MCF 10A (cell line): ENCODE results near the gene FANCC. TPM values are rescaled to one million over a fixed set of nuclear protein-coding genes. Genes with fewer than 3 reads are reported as not detected.

Experiments used
- BruUV-seq: library from RNA; stranded (reverse); fragments of 400-500 nt; replicated peaks from 2 replicates; lab custom pipeline; 2021; lab: Mats Ljungman, UMichigan
- CTCF ChIA-PET: fragments of 300-600 bp; sonication (Branson Sonifier 250); formaldehyde crosslinking; extraction: SDS; loops from one replicate; lab custom pipeline; 2021; ENCODE audit warnings: antibody characterized with exemption, inconsistent platforms; lab: Yijun Ruan, JAX
- POLR2A ChIA-PET: fragments of 300-600, 350-650 bp; sonication (Branson Sonifier 250); formaldehyde crosslinking; extraction: SDS; loops from one replicate; lab custom pipeline; 2020; ENCODE audit warnings: antibody characterized with exemption, inconsistent platforms; lab: Yijun Ruan, JAX
- DNase-seq: peaks from one replicate; pipeline ENCODE4 v3.0.0-alpha.2; 2018; ENCODE audit not compliant: unreplicated experiment
- H3K27ac Mint-ChIP-seq: one replicate; pipeline ENCODE4 v1.8.0; 2022; ENCODE audit warnings: mild to moderate bottlenecking, low read depth, mixed read lengths; ENCODE audit not compliant: unreplicated experiment
- H3K27me3 Mint-ChIP-seq: one replicate; pipeline ENCODE4 v1.8.0; 2022; ENCODE audit warnings: mixed read lengths; ENCODE audit not compliant: insufficient read depth, unreplicated experiment
- H3K36me3 Mint-ChIP-seq: one replicate; pipeline ENCODE4 v1.8.0; 2022; ENCODE audit warnings: mild to moderate bottlenecking, moderate library complexity, mixed read lengths; ENCODE audit not compliant: insufficient read depth, unreplicated experiment
- H3K4me1 Mint-ChIP-seq: one replicate; pipeline ENCODE4 v1.8.0; 2022; ENCODE audit warnings: mixed read lengths; ENCODE audit not compliant: insufficient read depth, unreplicated experiment
- H3K4me3 Mint-ChIP-seq: one replicate; pipeline ENCODE4 v1.8.0; 2022; ENCODE audit warnings: mild to moderate bottlenecking, moderate library complexity, mixed read lengths; ENCODE audit not compliant: unreplicated experiment
- H3K9me3 Mint-ChIP-seq: one replicate; pipeline ENCODE4 v1.8.0; 2022; ENCODE audit warnings: mixed read lengths; ENCODE audit not compliant: unreplicated experiment
- CTCF ChIP-seq: fragments of 200-600 bp; IDR thresholded peaks from one replicate; pipeline ENCODE4 v1.8.0; 2022; ENCODE audit warnings: antibody characterized with exemption, mild to moderate bottlenecking; ENCODE audit not compliant: unreplicated experiment
- intact Hi-C: fragments of 100-400 bp; cut with micrococcal nuclease; formaldehyde crosslinking; loops from 2 replicates; pipeline ENCODE4 v1.14.1; 2022
- total RNA-seq: library from RNA; stranded (reverse); gene quantifications from 2 replicates; pipeline ENCODE4 v1.2.3, GENCODE V29; 2022

Gene FANCC
- total RNA-seq, 1 experiment from 2014 or later = 12.1 TPM

- Mint-ChIP-seq H3K9me3 (no peaks in the 10 kb centered on the region), H3K36me3 (peaks cover 100% of the 10 kb centered on the region), H3K27ac (no peak overlapping the region), H3K4me1 (no peaks in the 10 kb centered on the region), H3K27me3 (no peaks in the 10 kb centered on the region), H3K4me3 (no peak overlapping the region)
- BruUV-seq = no TSS peak
- intact Hi-C loops = no loop called here
- POLR2A ChIA-PET = no interaction called here
- no peak for TF ChIP-seq CTCF
- DNase-seq = no peak
- CTCF ChIA-PET = interaction anchor here (1.0 kb wide), 1 partner anchor 49 kb away, joined by 3 read pairs; no protein-coding TSS in a partner anchor
These were observed 235.0 kb downstream of the FANCC start for GRCh38 chr9:95082401-95083084.

GRCh38 chr9:95081998-95082397, 235.5 kb downstream of the FANCC start:
- CTCF ChIA-PET = interaction anchor here (1.0 kb wide), 1 partner anchor 50 kb away, joined by 3 read pairs; no protein-coding TSS in a partner anchor
- Mint-ChIP-seq H3K27me3 (no peaks in the 10 kb centered on the region), H3K36me3 (peaks cover 100% of the 10 kb centered on the region), H3K4me3 (no peak overlapping the region), H3K4me1 (no peaks in the 10 kb centered on the region), H3K9me3 (no peaks in the 10 kb centered on the region), H3K27ac (no peak overlapping the region)
- no peak for DNase-seq
- no peak for TF ChIP-seq CTCF
- POLR2A ChIA-PET = no interaction called here
- BruUV-seq = no TSS peak
- intact Hi-C loops = no loop called here

GRCh38 chr9:95080961-95081647, 236.4 kb downstream of the FANCC start:
- TF ChIP-seq CTCF = no peak
- Mint-ChIP-seq H3K4me3 (no peak overlapping the region), H3K27me3 (no peaks in the 10 kb centered on the region), H3K36me3 (peaks cover 98% of the 10 kb centered on the region), H3K4me1 (no peaks in the 10 kb centered on the region), H3K9me3 (no peaks in the 10 kb centered on the region), H3K27ac (no peak overlapping the region)
- POLR2A ChIA-PET = no interaction called here
- no peak for DNase-seq
- intact Hi-C loops = no loop called here
- no TSS peak for BruUV-seq
- CTCF ChIA-PET = no interaction called here

- CTCF ChIA-PET = no interaction called here
These were observed 238.0 kb downstream of the FANCC start for GRCh38 chr9:95079461-95079860.

More at GRCh38 chr9:95079461-95079860, 238.0 kb downstream of the FANCC start:
- no peak overlapping the region for H3K27ac Mint-ChIP-seq
- BruUV-seq = no TSS peak
- no peak overlapping the region for H3K4me3 Mint-ChIP-seq
- H3K36me3 Mint-ChIP-seq = peaks cover 90% of the 10 kb centered on the region
- H3K4me1 Mint-ChIP-seq = peaks cover 5% of the 10 kb centered on the region
- no peaks in the 10 kb centered on the region for H3K9me3 Mint-ChIP-seq
- DNase-seq = no peak
- POLR2A ChIA-PET = no interaction called here
- no peak for TF ChIP-seq CTCF
- H3K27me3 Mint-ChIP-seq = no peaks in the 10 kb centered on the region
- intact Hi-C loops = no loop called here
